ENCODE data around the gene DALRD3.

Gene DALRD3

DNA sequence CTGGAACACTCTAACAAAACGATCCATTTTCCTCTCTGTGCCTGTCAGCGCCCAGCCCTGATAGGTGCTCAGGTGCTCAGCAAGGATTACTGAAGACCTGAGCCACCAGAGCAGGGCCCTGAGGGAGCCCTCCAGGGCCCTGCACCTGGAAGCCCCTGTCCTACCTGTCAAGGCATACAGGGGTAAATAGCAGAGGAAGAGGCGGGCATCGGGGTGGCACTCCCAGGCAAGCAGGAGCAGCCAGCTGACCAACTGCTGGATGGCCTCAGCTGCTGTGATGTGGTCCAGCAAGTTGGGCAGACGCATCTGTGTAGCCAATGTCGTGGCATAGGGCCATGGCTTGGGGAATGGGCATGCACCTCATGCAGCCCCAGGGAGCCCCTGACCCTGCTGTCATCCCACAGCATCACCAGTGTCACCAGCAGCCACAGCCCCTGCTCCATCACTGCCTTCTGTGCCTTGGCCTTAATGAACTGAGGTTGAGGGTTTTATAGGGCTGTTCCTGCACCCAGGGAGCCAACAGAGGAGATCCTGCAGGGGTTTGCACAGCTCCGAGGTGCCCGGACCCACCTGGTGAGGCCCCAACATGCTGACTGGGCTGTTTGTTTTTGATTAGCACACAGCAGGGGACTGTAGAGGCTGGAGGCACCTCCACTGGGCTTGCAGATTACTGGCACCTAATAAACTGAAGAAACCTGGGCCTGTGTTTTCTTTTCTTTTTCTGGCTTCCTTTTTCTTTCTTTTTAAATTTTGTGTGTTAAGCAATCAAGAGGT lies 19.1 kb downstream of the DALRD3 start:
- ChIA-PET CTCF (interaction anchor here (1.7 kb wide), 1 partner anchor 11 kb away, joined by 5 read pairs; no protein-coding TSS in a partner anchor), POLR2A (interaction anchor here (5.6 kb wide), 1 partner anchor 8 kb away, joined by 34 read pairs; the partner anchor contains the start of gene WDR6)
- no peak overlapping the region for H3K4me3 ChIP-seq (ENCODE audit: low read depth, low read length)
- H3K9me3 ChIP-seq (ENCODE audit: control insufficient read depth, insufficient read depth, low read depth, low read length): no peaks in the 10 kb centered on the region
- TF ChIP-seq TSHZ1 (tag by site-specific recombination; IDR thresholded peaks at IDR 0.05; ENCODE audit: borderline replicate concordance): no peak
- no peak for TF ChIP-seq ZNF292 (tag by site-specific recombination; IDR thresholded peaks at IDR 0.05; ENCODE audit: borderline replicate concordance, low read depth)
- TF ChIP-seq, protein P1, sequence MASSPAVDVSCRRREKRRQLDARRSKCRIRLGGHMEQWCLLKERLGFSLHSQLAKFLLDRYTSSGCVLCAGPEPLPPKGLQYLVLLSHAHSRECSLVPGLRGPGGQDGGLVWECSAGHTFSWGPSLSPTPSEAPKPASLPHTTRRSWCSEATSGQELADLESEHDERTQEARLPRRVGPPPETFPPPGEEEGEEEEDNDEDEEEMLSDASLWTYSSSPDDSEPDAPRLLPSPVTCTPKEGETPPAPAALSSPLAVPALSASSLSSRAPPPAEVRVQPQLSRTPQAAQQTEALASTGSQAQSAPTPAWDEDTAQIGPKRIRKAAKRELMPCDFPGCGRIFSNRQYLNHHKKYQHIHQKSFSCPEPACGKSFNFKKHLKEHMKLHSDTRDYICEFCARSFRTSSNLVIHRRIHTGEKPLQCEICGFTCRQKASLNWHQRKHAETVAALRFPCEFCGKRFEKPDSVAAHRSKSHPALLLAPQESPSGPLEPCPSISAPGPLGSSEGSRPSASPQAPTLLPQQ (tag by site-specific recombination; IDR thresholded peaks at IDR 0.05): 0 out of 2 replicates have a peak, but pooled peaks have one; percentile 43
- peak; percentile 53 for TF ChIP-seq ZBTB8A (tag by site-specific recombination; IDR thresholded peaks at IDR 0.05)
- TF ChIP-seq, protein P2, sequence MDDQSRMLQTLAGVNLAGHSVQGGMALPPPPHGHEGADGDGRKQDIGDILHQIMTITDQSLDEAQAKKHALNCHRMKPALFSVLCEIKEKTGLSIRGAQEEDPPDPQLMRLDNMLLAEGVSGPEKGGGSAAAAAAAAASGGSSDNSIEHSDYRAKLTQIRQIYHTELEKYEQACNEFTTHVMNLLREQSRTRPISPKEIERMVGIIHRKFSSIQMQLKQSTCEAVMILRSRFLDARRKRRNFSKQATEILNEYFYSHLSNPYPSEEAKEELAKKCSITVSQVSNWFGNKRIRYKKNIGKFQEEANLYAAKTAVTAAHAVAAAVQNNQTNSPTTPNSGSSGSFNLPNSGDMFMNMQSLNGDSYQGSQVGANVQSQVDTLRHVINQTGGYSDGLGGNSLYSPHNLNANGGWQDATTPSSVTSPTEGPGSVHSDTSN (CRISPR knock-in tag; IDR thresholded peaks at IDR 0.05): no peak
- peak; percentile 96 for TF ChIP-seq GLIS1 (tag by site-specific recombination; IDR thresholded peaks at IDR 0.05)
- TF ChIP-seq ZNF341 (tag by site-specific recombination; IDR thresholded peaks at IDR 0.05; ENCODE audit: low read depth): peak; percentile 31; the same call in 1 of the 2 replicates
- no peak for TF ChIP-seq ZFP3 (tag by site-specific recombination; IDR thresholded peaks at IDR 0.05; ENCODE audit: low read depth)
- TF ChIP-seq ZIC2 (tag by site-specific recombination; IDR thresholded peaks at IDR 0.05): peak; percentile 99
- TF ChIP-seq PRDM6 (tag by site-specific recombination; IDR thresholded peaks at IDR 0.05): peak; percentile 45; the same call in 1 of the 2 replicates
- TF ChIP-seq, protein P3, sequence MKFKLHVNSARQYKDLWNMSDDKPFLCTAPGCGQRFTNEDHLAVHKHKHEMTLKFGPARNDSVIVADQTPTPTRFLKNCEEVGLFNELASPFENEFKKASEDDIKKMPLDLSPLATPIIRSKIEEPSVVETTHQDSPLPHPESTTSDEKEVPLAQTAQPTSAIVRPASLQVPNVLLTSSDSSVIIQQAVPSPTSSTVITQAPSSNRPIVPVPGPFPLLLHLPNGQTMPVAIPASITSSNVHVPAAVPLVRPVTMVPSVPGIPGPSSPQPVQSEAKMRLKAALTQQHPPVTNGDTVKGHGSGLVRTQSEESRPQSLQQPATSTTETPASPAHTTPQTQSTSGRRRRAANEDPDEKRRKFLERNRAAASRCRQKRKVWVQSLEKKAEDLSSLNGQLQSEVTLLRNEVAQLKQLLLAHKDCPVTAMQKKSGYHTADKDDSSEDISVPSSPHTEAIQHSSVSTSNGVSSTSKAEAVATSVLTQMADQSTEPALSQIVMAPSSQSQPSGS (tag by site-specific recombination; IDR thresholded peaks at IDR 0.05; ENCODE audit: low read depth): no peak
- TF ChIP-seq ZNF423 (tag by site-specific recombination; IDR thresholded peaks at IDR 0.05): peak; percentile 94
- H3K4me1 ChIP-seq (ENCODE audit: control insufficient read depth, insufficient read depth, low read length): peaks cover 13% of the 10 kb centered on the region
- peaks cover 0 to 12% of the 10 kb centered on the region in 2 experiments; a peak in 2 of 3 replicates for H3K36me3 ChIP-seq (ENCODE audit: control insufficient read depth in 2 of 2, insufficient read depth in 1 of 2, low read length in 2 of 2)
- H3K27ac ChIP-seq (ENCODE audit: extremely low read depth, low read depth, low read length): peak overlapping the region; percentile 52

Data from HEK293 (cell line).